Muscle layer of colon (tissue), 2 donors: Measurements from ENCODE around the gene AUTS2.

Experiments used
- H3K27ac ChIP-seq: one replicate; pipeline ENCODE4 v1.7.0; 2013; ENCODE audit warnings: low read depth, mild to moderate bottlenecking, low read length, moderate library complexity
- H3K27me3 ChIP-seq, 2 donors: one replicate each; pipeline ENCODE4 v1.7.0; 2013; ENCODE audit warnings: low read length in 2 of 2, mild to moderate bottlenecking in 2 of 2; ENCODE audit not compliant: insufficient read depth in 2 of 2, control insufficient read depth in 1 of 2
- H3K36me3 ChIP-seq: one replicate; pipeline ENCODE4 v1.7.0; 2013; ENCODE audit warnings: mild to moderate bottlenecking, low read length; ENCODE audit not compliant: insufficient read depth
- H3K4me1 ChIP-seq: one replicate; pipeline ENCODE4 v1.7.0; 2013; ENCODE audit warnings: mild to moderate bottlenecking, low read length; ENCODE audit not compliant: insufficient read depth
- H3K4me3 ChIP-seq, 2 donors: one replicate each; pipeline ENCODE4 v1.7.0; 2013; ENCODE audit warnings: low read length in 2 of 2, low read depth in 1 of 2, mild to moderate bottlenecking in 1 of 2, moderate library complexity in 1 of 2
- H3K9ac ChIP-seq: one replicate; pipeline ENCODE4 v1.7.0; 2013; ENCODE audit warnings: low read length
- H3K9me3 ChIP-seq: one replicate; pipeline ENCODE4 v1.7.0; 2013; ENCODE audit warnings: mild to moderate bottlenecking, low read length
- donor health status: abdominal sarcoma.
- donor health status: Adenocarcinoma of cecum.

Gene AUTS2

GRCh38 chr7:70836279-70836678 lies 1238.0 kb downstream of the AUTS2 start:
- Histone ChIP-seq H3K9me3 (no peaks in the 10 kb centered on the region), H3K4me1 (no peaks in the 10 kb centered on the region), H3K27ac (no peak overlapping the region), H3K27me3 (no peaks in the 10 kb centered on the region), H3K4me3 (no peak overlapping the region), H3K9ac (no peak overlapping the region), H3K36me3 (no peaks in the 10 kb centered on the region)

- Histone ChIP-seq H3K27me3 (no peaks in the 10 kb centered on the region), H3K27ac (no peak overlapping the region), H3K4me1 (no peaks in the 10 kb centered on the region), H3K9ac (no peak overlapping the region), H3K4me3 (no peak overlapping the region), H3K9me3 (no peaks in the 10 kb centered on the region), H3K36me3 (no peaks in the 10 kb centered on the region)
These were observed 1238.7 kb downstream of the AUTS2 start for GRCh38 chr7:70836946-70837345.

GRCh38 chr7:70837589-70837988 lies 1239.3 kb downstream of the AUTS2 start:
- H3K27ac ChIP-seq, result no peak overlapping the region
- H3K27me3 ChIP-seq, result no peaks in the 10 kb centered on the region

DNA sequence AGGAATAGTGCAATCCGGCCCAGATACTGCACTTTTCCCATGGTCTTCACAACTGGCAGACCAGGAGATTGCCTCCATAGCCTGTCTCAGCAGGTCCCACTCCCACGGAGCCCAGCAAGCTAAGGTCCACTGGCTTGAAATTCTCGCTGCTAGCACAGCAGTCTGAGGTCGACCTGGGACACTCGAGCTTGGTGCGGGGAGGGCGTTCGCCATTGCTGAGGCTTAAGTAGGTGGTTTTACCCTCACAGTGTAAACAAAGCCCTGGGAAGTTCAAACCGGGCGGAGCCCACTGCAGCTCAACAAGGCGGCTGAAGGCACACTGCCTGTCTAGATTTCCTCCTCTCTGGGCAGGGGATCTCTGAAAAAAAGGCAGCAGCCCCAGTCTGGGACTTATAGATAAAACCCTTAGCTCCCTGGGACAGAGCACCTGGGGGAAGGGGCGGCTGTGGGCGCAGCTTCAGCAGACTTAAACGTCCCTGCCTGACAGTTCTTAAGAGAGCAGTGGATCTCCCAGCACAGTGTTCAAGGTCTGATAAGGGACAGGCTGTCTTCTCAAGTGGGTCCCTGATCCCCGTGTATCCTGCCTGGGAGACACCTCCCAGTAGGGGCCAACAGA lies 1240.1 kb downstream of the AUTS2 start:
- Histone ChIP-seq H3K27me3 (no peaks in the 10 kb centered on the region), H3K9me3 (no peaks in the 10 kb centered on the region), H3K9ac (no peak overlapping the region), H3K27ac (no peak overlapping the region), H3K4me1 (no peaks in the 10 kb centered on the region), H3K4me3 (no peak overlapping the region), H3K36me3 (no peaks in the 10 kb centered on the region)

More at GRCh38 chr7:70837589-70837988, 1239.3 kb downstream of the AUTS2 start:
- no peak overlapping the region for H3K9ac ChIP-seq
- H3K4me3 ChIP-seq, result no peak overlapping the region
- no peaks in the 10 kb centered on the region for H3K9me3 ChIP-seq
- H3K4me1 ChIP-seq, result no peaks in the 10 kb centered on the region
- H3K36me3 ChIP-seq, result no peaks in the 10 kb centered on the region
